HG03103 (cell line): ENCODE results near the gene CTBP2.

Experiments used
- ATAC-seq: cut with Tn5 transposase; IDR thresholded peaks from one replicate; pipeline ENCODE4 v1.9.1; 2021; ENCODE audit warnings: low read depth; ENCODE audit not compliant: unreplicated experiment

CTBP2 gene

GRCh38 chr10:125032474-125033020 lies 127.8 kb downstream of the CTBP2 start:
- ATAC-seq: no peak

- ATAC-seq: no peak
These were observed 129.7 kb downstream of the CTBP2 start for GRCh38 chr10:125030567-125031197.

GRCh38 chr10:125029584-125030242 lies 130.7 kb downstream of the CTBP2 start:
- no peak for ATAC-seq

GRCh38 chr10:125027871-125028869 lies 132.2 kb downstream of the CTBP2 start:
- no peak for ATAC-seq

GRCh38 chr10:125026974-125027735 lies 133.2 kb downstream of the CTBP2 start:
- no peak for ATAC-seq

- ATAC-seq: no peak
These were observed 134.1 kb downstream of the CTBP2 start for GRCh38 chr10:125026036-125026931.

GRCh38 chr10:125025341-125025740 lies 135.0 kb downstream of the CTBP2 start:
- ATAC-seq: no peak

- ATAC-seq: no peak
These were observed 135.7 kb downstream of the CTBP2 start for GRCh38 chr10:125024497-125025234.

GRCh38 chr10:125023862-125024496 lies 136.4 kb downstream of the CTBP2 start:
- no peak for ATAC-seq

GRCh38 chr10:125023255-125023654 lies 137.1 kb downstream of the CTBP2 start:
- ATAC-seq: no peak

- ATAC-seq: no peak
These were observed 137.7 kb downstream of the CTBP2 start for GRCh38 chr10:125022671-125023070.

GRCh38 chr10:125021686-125022344 lies 138.5 kb downstream of the CTBP2 start:
- ATAC-seq: no peak

GRCh38 chr10:125020871-125021270 lies 139.5 kb downstream of the CTBP2 start:
- no peak for ATAC-seq

GRCh38 chr10:125020386-125020785 lies 140.0 kb downstream of the CTBP2 start:
- no peak for ATAC-seq

- ATAC-seq: no peak
These were observed 141.7 kb downstream of the CTBP2 start for GRCh38 chr10:125018576-125019143.

GRCh38 chr10:125017547-125018298 lies 142.6 kb downstream of the CTBP2 start:
- ATAC-seq: no peak
